ENCODE data around the gene POLRMT. TPM values are rescaled to one million over a fixed set of nuclear protein-coding genes. Genes with fewer than 3 reads are reported as not detected.

POLRMT gene
- total RNA-seq, 1 experiment from 2014 or later: 139 TPM

- no peak for ATAC-seq
- POLR2A ChIA-PET: no interaction called here
- CTCF ChIA-PET: interaction anchor here (0.6 to 5.3 kb wide), 5 partner anchors 7 to 260 kb away, joined by 3 to 32 read pairs (median 3); no protein-coding TSS in a partner anchor
- H3K9me3 Mint-ChIP-seq: no peaks in the 10 kb centered on the region
- no peak for DNase-seq (ENCODE audit: low spot score)
- H3K4me3 Mint-ChIP-seq: no peak overlapping the region
- 0 out of 2 replicates have a peak, but pooled peaks cover 2% of the 10 kb centered on the region for H3K36me3 Mint-ChIP-seq
- peaks cover 4% of the 10 kb centered on the region; the same call in 1 of the 2 replicates for H3K4me1 Mint-ChIP-seq
- H3K27ac Mint-ChIP-seq: no peak overlapping the region
- no peak for TF ChIP-seq SMAD3 (CRISPR knock-in tag; IDR thresholded peaks at IDR 0.05; ENCODE audit: borderline replicate concordance)
- no peaks in the 10 kb centered on the region for H3K27me3 Mint-ChIP-seq (ENCODE audit: low read depth)
These were observed 50.7 kb downstream of the POLRMT start for GRCh38 chr19:582497-583197.

DNA sequence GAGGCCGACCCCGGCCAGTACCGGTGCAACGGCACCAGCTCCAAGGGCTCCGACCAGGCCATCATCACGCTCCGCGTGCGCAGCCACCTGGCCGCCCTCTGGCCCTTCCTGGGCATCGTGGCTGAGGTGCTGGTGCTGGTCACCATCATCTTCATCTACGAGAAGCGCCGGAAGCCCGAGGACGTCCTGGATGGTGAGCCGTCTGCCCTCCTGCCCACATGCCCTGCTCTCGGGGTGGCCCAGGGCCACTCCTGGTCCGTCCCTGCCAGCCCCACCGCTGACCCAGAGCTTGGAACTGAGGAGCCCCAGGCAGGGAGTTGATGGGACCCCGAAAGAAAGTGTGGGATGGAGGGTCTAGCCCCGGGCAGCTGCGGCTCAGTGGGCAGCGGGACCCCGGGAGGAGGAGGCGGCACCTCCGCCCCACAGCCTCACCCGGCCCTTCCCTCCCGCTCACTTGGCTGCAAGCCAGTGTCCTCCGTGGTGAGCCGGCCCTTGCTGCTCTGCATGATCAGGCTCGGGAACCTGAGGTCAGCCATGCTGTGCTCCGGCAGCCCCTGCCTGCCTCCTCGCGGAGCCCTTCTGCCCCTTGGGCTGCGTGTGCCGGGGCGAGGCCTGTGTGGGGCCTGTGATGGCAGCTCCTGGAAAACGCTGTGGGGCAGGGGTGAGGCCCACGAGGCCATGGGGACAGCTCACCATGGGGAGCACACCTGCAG lies 51.8 kb downstream of the POLRMT start:
- Mint-ChIP-seq H3K4me1 (peaks cover 7% of the 10 kb centered on the region; the same call in 1 of the 2 replicates), H3K4me3 (no peak overlapping the region), H3K9me3 (no peaks in the 10 kb centered on the region), H3K27ac (no peak overlapping the region), H3K36me3 (0 out of 2 replicates have a peak, but pooled peaks cover 2% of the 10 kb centered on the region), H3K27me3 (ENCODE audit: low read depth) (no peaks in the 10 kb centered on the region)
- no peak for DNase-seq (ENCODE audit: low spot score)
- no peak for ATAC-seq
- ChIA-PET POLR2A (interaction anchor here (1.3 kb wide), 1 partner anchor 9 kb away, joined by 6 read pairs; the partner anchor contains the start of gene BSG), CTCF (interaction anchor here (0.5 to 1.3 kb wide), 3 partner anchors 28 to 49 kb away, joined by 3 read pairs; no protein-coding TSS in a partner anchor)
- TF ChIP-seq FOXK1 (CRISPR knock-in tag; IDR thresholded peaks at IDR 0.05): no peak
- TF ChIP-seq CREM (CRISPR knock-in tag; IDR thresholded peaks at IDR 0.05): no peak
- TF ChIP-seq PRRX2 (CRISPR knock-in tag; IDR thresholded peaks at IDR 0.05): no peak
- TF ChIP-seq, protein P1, sequence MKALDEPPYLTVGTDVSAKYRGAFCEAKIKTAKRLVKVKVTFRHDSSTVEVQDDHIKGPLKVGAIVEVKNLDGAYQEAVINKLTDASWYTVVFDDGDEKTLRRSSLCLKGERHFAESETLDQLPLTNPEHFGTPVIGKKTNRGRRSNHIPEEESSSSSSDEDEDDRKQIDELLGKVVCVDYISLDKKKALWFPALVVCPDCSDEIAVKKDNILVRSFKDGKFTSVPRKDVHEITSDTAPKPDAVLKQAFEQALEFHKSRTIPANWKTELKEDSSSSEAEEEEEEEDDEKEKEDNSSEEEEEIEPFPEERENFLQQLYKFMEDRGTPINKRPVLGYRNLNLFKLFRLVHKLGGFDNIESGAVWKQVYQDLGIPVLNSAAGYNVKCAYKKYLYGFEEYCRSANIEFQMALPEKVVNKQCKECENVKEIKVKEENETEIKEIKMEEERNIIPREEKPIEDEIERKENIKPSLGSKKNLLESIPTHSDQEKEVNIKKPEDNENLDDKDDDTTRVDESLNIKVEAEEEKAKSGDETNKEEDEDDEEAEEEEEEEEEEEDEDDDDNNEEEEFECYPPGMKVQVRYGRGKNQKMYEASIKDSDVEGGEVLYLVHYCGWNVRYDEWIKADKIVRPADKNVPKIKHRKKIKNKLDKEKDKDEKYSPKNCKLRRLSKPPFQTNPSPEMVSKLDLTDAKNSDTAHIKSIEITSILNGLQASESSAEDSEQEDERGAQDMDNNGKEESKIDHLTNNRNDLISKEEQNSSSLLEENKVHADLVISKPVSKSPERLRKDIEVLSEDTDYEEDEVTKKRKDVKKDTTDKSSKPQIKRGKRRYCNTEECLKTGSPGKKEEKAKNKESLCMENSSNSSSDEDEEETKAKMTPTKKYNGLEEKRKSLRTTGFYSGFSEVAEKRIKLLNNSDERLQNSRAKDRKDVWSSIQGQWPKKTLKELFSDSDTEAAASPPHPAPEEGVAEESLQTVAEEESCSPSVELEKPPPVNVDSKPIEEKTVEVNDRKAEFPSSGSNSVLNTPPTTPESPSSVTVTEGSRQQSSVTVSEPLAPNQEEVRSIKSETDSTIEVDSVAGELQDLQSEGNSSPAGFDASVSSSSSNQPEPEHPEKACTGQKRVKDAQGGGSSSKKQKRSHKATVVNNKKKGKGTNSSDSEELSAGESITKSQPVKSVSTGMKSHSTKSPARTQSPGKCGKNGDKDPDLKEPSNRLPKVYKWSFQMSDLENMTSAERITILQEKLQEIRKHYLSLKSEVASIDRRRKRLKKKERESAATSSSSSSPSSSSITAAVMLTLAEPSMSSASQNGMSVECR (CRISPR knock-in tag; IDR thresholded peaks at IDR 0.05; ENCODE audit: borderline replicate concordance): no peak
- TF ChIP-seq USF1 (CRISPR knock-in tag; IDR thresholded peaks at IDR 0.05): no peak
- TF ChIP-seq NR2C2 (CRISPR knock-in tag; IDR thresholded peaks at IDR 0.05): no peak
- no peak for TF ChIP-seq CBFB (CRISPR knock-in tag; IDR thresholded peaks at IDR 0.05; ENCODE audit: low read depth)
- TF ChIP-seq IRF1 (CRISPR knock-in tag; IDR thresholded peaks at IDR 0.05): no peak
- TF ChIP-seq, protein P2, sequence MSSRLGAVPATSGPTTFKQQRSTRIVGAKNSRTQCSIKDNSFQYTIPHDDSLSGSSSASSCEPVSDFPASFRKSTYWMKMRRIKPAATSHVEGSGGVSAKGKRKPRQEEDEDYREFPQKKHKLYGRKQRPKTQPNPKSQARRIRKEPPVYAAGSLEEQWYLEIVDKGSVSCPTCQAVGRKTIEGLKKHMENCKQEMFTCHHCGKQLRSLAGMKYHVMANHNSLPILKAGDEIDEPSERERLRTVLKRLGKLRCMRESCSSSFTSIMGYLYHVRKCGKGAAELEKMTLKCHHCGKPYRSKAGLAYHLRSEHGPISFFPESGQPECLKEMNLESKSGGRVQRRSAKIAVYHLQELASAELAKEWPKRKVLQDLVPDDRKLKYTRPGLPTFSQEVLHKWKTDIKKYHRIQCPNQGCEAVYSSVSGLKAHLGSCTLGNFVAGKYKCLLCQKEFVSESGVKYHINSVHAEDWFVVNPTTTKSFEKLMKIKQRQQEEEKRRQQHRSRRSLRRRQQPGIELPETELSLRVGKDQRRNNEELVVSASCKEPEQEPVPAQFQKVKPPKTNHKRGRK (CRISPR knock-in tag; IDR thresholded peaks at IDR 0.05; ENCODE audit: borderline replicate concordance): no peak
- no peak for TF ChIP-seq SMAD3 (CRISPR knock-in tag; IDR thresholded peaks at IDR 0.05; ENCODE audit: borderline replicate concordance)
- TF ChIP-seq, protein P3, sequence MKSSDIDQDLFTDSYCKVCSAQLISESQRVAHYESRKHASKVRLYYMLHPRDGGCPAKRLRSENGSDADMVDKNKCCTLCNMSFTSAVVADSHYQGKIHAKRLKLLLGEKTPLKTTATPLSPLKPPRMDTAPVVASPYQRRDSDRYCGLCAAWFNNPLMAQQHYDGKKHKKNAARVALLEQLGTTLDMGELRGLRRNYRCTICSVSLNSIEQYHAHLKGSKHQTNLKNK (CRISPR knock-in tag; IDR thresholded peaks at IDR 0.05): no peak
- TF ChIP-seq ETV6 (CRISPR knock-in tag; IDR thresholded peaks at IDR 0.05): no peak
- no peak for TF ChIP-seq HMGXB4 (CRISPR knock-in tag; IDR thresholded peaks at IDR 0.05)
- TF ChIP-seq MYBL2 (CRISPR knock-in tag; IDR thresholded peaks at IDR 0.05): no peak
- no peak for TF ChIP-seq MXD4 (CRISPR knock-in tag; IDR thresholded peaks at IDR 0.05; ENCODE audit: borderline replicate concordance)
- TF ChIP-seq, protein P4, sequence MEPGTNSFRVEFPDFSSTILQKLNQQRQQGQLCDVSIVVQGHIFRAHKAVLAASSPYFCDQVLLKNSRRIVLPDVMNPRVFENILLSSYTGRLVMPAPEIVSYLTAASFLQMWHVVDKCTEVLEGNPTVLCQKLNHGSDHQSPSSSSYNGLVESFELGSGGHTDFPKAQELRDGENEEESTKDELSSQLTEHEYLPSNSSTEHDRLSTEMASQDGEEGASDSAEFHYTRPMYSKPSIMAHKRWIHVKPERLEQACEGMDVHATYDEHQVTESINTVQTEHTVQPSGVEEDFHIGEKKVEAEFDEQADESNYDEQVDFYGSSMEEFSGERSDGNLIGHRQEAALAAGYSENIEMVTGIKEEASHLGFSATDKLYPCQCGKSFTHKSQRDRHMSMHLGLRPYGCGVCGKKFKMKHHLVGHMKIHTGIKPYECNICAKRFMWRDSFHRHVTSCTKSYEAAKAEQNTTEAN (CRISPR knock-in tag; IDR thresholded peaks at IDR 0.05): no peak
- no peak for TF ChIP-seq ELF4 (CRISPR knock-in tag; IDR thresholded peaks at IDR 0.05; ENCODE audit: low read depth)
- TF ChIP-seq, protein P5, sequence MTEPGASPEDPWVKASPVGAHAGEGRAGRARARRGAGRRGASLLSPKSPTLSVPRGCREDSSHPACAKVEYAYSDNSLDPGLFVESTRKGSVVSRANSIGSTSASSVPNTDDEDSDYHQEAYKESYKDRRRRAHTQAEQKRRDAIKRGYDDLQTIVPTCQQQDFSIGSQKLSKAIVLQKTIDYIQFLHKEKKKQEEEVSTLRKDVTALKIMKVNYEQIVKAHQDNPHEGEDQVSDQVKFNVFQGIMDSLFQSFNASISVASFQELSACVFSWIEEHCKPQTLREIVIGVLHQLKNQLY (CRISPR knock-in tag; IDR thresholded peaks at IDR 0.05): no peak
